ENCODE results near the gene MRPL9.
"Not testable (repeated sequence)": the region's sequence is repeated elsewhere in the genome, so short reads cannot be mapped to it uniquely, and the experiment has no call there.

The MRPL9 gene

DNA sequence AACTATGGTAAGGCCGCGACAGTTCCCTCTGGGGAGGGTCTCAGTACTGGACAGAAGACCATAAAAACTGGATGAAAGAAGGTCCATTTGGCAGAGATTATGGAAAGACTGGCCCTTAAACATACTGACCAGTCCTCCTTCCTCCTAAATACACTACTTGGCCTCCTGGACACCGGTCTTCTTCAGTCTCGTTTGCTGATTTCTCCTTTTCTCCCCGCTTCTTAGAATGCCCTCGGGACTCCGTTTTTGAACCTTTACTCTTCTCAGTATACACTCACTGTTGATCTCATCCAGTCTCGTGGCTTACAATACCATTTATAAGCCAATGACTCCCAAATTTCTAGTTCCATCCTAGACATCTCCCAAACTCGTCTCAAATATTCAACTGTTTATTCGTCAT, 694 bp upstream of the MRPL9 start:
- peak overlapping the region; percentile 91 for H3K4me3 ChIP-seq (ENCODE audit: low read depth, low read length)
- peak overlapping the region; percentile 28; the same call in 1 of the 2 replicates for H3K27ac ChIP-seq (ENCODE audit: low read depth, low read length)
- peak overlapping the region; percentile 89 for H3K9ac ChIP-seq (ENCODE audit: low read length)
- no peaks in the 10 kb centered on the region for H3K27me3 ChIP-seq (ENCODE audit: control insufficient read depth, insufficient read depth, low read length)
- H3K36me3 ChIP-seq (ENCODE audit: control insufficient read depth, insufficient read depth, low read length), result peaks cover 28% of the 10 kb centered on the region
- no peaks in the 10 kb centered on the region for H3K9me3 ChIP-seq (ENCODE audit: control insufficient read depth, insufficient read depth, low read depth, low read length)
- peaks cover 6% of the 10 kb centered on the region; the same call in 1 of the 2 replicates for H3K4me1 ChIP-seq (ENCODE audit: control insufficient read depth, insufficient read depth, low read length)

- peaks cover 48% of the 10 kb centered on the region for H3K36me3 ChIP-seq (ENCODE audit: control insufficient read depth, insufficient read depth, low read length)
Measured at GRCh38 chr1:151760597-151761385, 2.5 kb downstream of the MRPL9 start.

DNA sequence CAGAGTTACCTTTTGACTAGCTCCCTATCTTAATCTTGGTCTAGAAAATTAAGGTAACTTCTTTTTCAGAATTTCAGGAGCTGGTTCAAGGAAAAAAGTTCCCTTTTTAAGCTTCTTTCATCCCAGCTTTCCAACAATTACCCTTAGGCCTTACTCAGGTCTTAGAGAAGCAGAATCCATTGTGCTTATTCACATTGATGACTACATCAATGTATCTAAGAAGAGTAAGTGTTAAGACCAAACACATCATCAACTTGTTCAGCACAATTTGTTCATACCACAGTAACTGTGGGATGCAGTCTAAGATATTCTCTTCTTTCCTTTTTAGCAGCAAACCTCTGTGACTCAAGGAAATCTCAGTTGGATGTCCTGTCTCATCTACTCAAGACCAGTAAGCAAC, 4.1 kb downstream of the MRPL9 start:
- H3K27ac ChIP-seq (ENCODE audit: low read depth, low read length), result no peak overlapping the region
- H3K4me1 ChIP-seq (ENCODE audit: control insufficient read depth, insufficient read depth, low read length), result peaks cover 6% of the 10 kb centered on the region; the same call in 1 of the 2 replicates
- H3K4me3 ChIP-seq (ENCODE audit: low read depth, low read length), result no peak overlapping the region
- H3K27me3 ChIP-seq (ENCODE audit: control insufficient read depth, insufficient read depth, low read length), result no peaks in the 10 kb centered on the region
- no peak overlapping the region for H3K9ac ChIP-seq (ENCODE audit: low read length)
- no peaks in the 10 kb centered on the region for H3K9me3 ChIP-seq (ENCODE audit: control insufficient read depth, insufficient read depth, low read depth, low read length)
- H3K36me3 ChIP-seq (ENCODE audit: control insufficient read depth, insufficient read depth, low read length), result peaks cover 51% of the 10 kb centered on the region

More at GRCh38 chr1:151760597-151761385, 2.5 kb downstream of the MRPL9 start:
- Histone ChIP-seq H3K4me3 (ENCODE audit: low read depth, low read length) (no peak overlapping the region), H3K9me3 (ENCODE audit: control insufficient read depth, insufficient read depth, low read depth, low read length) (no peaks in the 10 kb centered on the region), H3K27ac (ENCODE audit: low read depth, low read length) (no peak overlapping the region), H3K4me1 (ENCODE audit: control insufficient read depth, insufficient read depth, low read length) (peaks cover 6% of the 10 kb centered on the region; the same call in 1 of the 2 replicates), H3K9ac (ENCODE audit: low read length) (no peak overlapping the region), H3K27me3 (ENCODE audit: control insufficient read depth, insufficient read depth, low read length) (no peaks in the 10 kb centered on the region)

DNA sequence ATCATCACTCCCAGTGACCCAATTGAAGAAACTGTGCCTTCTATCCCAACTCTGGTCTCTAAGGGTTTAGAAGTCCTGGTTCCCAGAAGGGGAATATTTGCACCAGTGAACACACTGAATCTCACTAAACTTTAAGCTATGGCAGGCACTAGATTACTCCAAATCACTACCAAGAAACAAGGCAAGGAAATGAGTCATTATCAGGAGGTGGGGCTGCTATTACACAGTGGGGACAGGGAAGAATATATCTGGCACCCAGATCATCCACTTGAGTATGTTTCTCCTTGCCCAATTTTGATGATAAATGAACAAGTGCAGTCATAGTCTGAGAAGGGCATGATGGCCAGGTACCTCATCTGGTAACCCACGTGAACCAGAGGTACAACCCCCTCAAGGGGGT, 7.0 kb downstream of the MRPL9 start:
- Histone ChIP-seq H3K4me3 (ENCODE audit: low read depth, low read length) (no peak overlapping the region), H3K27me3 (ENCODE audit: control insufficient read depth, insufficient read depth, low read length) (no peaks in the 10 kb centered on the region), H3K27ac (ENCODE audit: low read depth, low read length) (no peak overlapping the region), H3K9me3 (ENCODE audit: control insufficient read depth, insufficient read depth, low read depth, low read length) (no peaks in the 10 kb centered on the region), H3K9ac (ENCODE audit: low read length) (no peak overlapping the region), H3K4me1 (ENCODE audit: control insufficient read depth, insufficient read depth, low read length) (no peaks in the 10 kb centered on the region), H3K36me3 (ENCODE audit: control insufficient read depth, insufficient read depth, low read length) (peaks cover 42% of the 10 kb centered on the region)

DNA sequence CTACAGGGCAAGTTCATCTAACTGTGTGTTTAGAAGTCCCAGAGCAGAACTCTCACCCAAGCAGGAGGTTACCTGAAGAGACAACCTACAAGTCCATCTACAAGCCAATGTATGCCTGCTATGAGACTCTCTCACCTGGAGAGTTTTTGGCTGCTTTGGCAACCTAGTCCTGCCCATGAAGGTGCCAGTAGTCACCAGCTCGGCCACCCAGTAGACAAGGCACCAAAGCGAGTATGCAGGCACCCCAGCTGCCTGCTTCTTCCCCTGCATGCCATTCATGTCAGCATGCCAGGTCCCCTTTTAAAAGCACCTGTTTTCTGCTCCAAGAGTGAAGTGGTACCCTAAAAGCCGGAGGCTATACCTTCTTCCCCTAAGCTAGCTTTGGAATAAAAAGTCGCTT, 21.8 kb downstream of the MRPL9 start:
- Histone ChIP-seq H3K4me1 (ENCODE audit: control insufficient read depth, insufficient read depth, low read length) (no peaks in the 10 kb centered on the region), H3K36me3 (ENCODE audit: control insufficient read depth, insufficient read depth, low read length) (no peaks in the 10 kb centered on the region)

GRCh38 chr1:151739590-151740355, 23.5 kb downstream of the MRPL9 start:
- no peaks in the 10 kb centered on the region for H3K4me1 ChIP-seq (ENCODE audit: control insufficient read depth, insufficient read depth, low read length)
- no peak overlapping the region for H3K4me3 ChIP-seq (ENCODE audit: low read depth, low read length)
- H3K27ac ChIP-seq (ENCODE audit: low read depth, low read length), result no peak overlapping the region

More for the DNA sequence above, 21.8 kb downstream of the MRPL9 start:
- Histone ChIP-seq H3K27ac (ENCODE audit: low read depth, low read length) (no peak overlapping the region), H3K4me3 (ENCODE audit: low read depth, low read length) (no peak overlapping the region), H3K9ac (ENCODE audit: low read length) (no peak overlapping the region), H3K9me3 (ENCODE audit: control insufficient read depth, insufficient read depth, low read depth, low read length) (peaks cover 16% of the 10 kb centered on the region), H3K27me3 (ENCODE audit: control insufficient read depth, insufficient read depth, low read length) (no peaks in the 10 kb centered on the region; the same call in 1 of the 2 replicates)

DNA sequence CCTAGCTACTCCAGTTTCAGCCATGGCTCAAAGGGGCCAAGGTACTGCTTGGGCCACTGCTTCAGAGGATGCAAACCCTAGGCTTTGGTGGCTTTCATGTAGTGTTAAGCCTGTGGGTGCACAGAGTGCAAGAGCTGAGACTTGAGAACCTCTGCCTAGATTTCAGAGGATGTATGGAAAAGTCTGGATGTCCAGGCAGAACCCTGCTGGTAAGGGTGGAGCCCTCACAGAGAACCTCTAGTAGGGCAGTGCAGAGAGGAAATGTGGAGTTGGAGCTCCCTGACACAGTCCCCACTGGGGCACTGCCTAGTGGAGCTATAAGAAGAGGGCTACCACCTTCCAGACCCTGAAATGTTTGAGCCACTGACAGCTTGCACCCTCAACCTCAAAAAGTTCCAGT, 25.8 kb downstream of the MRPL9 start:
- H3K4me3 ChIP-seq (ENCODE audit: low read depth, low read length), result no peak overlapping the region
- no peak overlapping the region for H3K27ac ChIP-seq (ENCODE audit: low read depth, low read length)
- H3K36me3 ChIP-seq (ENCODE audit: control insufficient read depth, insufficient read depth, low read length), result no peaks in the 10 kb centered on the region
- no peaks in the 10 kb centered on the region; the same call in 1 of the 2 replicates for H3K27me3 ChIP-seq (ENCODE audit: control insufficient read depth, insufficient read depth, low read length)
- no peak overlapping the region for H3K9ac ChIP-seq (ENCODE audit: low read length)
- peaks cover 16% of the 10 kb centered on the region for H3K9me3 ChIP-seq (ENCODE audit: control insufficient read depth, insufficient read depth, low read depth, low read length)
- H3K4me1 ChIP-seq (ENCODE audit: control insufficient read depth, insufficient read depth, low read length), result no peaks in the 10 kb centered on the region

More at GRCh38 chr1:151739590-151740355, 23.5 kb downstream of the MRPL9 start:
- Histone ChIP-seq H3K27me3 (ENCODE audit: control insufficient read depth, insufficient read depth, low read length) (no peaks in the 10 kb centered on the region; the same call in 1 of the 2 replicates), H3K36me3 (ENCODE audit: control insufficient read depth, insufficient read depth, low read length) (no peaks in the 10 kb centered on the region), H3K9me3 (ENCODE audit: control insufficient read depth, insufficient read depth, low read depth, low read length) (peaks cover 16% of the 10 kb centered on the region), H3K9ac (ENCODE audit: low read length) (no peak overlapping the region)

GRCh38 chr1:151737026-151737425, 26.3 kb downstream of the MRPL9 start:
- Histone ChIP-seq H3K9ac (ENCODE audit: low read length) (no peak overlapping the region), H3K27me3 (ENCODE audit: control insufficient read depth, insufficient read depth, low read length) (no peaks in the 10 kb centered on the region; the same call in 1 of the 2 replicates), H3K9me3 (ENCODE audit: control insufficient read depth, insufficient read depth, low read depth, low read length) (peaks cover 16% of the 10 kb centered on the region), H3K36me3 (ENCODE audit: control insufficient read depth, insufficient read depth, low read length) (no peaks in the 10 kb centered on the region), H3K4me3 (ENCODE audit: low read depth, low read length) (no peak overlapping the region), H3K27ac (ENCODE audit: low read depth, low read length) (no peak overlapping the region), H3K4me1 (ENCODE audit: control insufficient read depth, insufficient read depth, low read length) (no peaks in the 10 kb centered on the region)

- H3K36me3 ChIP-seq (ENCODE audit: control insufficient read depth, insufficient read depth, low read length); H3K4me3 ChIP-seq (ENCODE audit: low read depth, low read length); H3K4me1 ChIP-seq (ENCODE audit: control insufficient read depth, insufficient read depth, low read length); H3K27ac ChIP-seq (ENCODE audit: low read depth, low read length); H3K27me3 ChIP-seq (ENCODE audit: control insufficient read depth, insufficient read depth, low read length); H3K9ac ChIP-seq (ENCODE audit: low read length): not testable (repeated sequence)
- H3K9me3 ChIP-seq (ENCODE audit: control insufficient read depth, insufficient read depth, low read depth, low read length), result peaks cover 16% of the 10 kb centered on the region
Measured at GRCh38 chr1:151733995-151734394, 29.3 kb downstream of the MRPL9 start.

DNA sequence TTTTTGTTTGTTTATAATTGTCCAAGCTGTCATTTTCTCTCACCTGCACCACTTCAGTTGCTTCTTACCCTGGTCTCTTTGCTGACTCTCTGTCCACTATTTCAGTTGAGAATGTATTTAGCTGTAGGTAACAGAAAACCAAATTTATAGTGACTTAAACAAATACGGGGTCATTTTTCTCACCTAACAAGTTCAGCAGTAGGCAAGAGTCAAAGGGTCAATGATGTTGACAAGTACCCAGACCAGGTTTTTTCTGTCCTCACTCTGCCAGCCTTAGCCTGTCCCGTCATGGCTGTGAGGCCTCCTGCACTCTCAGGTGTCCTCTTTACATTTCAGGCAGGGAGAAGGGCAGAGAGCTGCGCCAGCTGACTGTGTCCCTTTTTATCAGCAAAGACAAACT, 30.2 kb downstream of the MRPL9 start:
- Histone ChIP-seq H3K27me3 (ENCODE audit: control insufficient read depth, insufficient read depth, low read length) (0 out of 2 replicates have a peak, but pooled peaks cover under 1% of the 10 kb centered on the region), H3K9me3 (ENCODE audit: control insufficient read depth, insufficient read depth, low read depth, low read length) (peaks cover 12% of the 10 kb centered on the region), H3K27ac (ENCODE audit: low read depth, low read length) (no peak overlapping the region), H3K36me3 (ENCODE audit: control insufficient read depth, insufficient read depth, low read length) (no peaks in the 10 kb centered on the region), H3K4me3 (ENCODE audit: low read depth, low read length) (no peak overlapping the region), H3K9ac (ENCODE audit: low read length) (no peak overlapping the region), H3K4me1 (ENCODE audit: control insufficient read depth, insufficient read depth, low read length) (peaks cover 10% of the 10 kb centered on the region)

- Histone ChIP-seq H3K4me1 (ENCODE audit: control insufficient read depth, insufficient read depth, low read length) (peaks cover 13% of the 10 kb centered on the region), H3K9me3 (ENCODE audit: control insufficient read depth, insufficient read depth, low read depth, low read length) (no peaks in the 10 kb centered on the region), H3K27me3 (ENCODE audit: control insufficient read depth, insufficient read depth, low read length) (peaks cover 17% of the 10 kb centered on the region; the same call in 1 of the 2 replicates)
Measured at GRCh38 chr1:151729966-151730291, 33.4 kb downstream of the MRPL9 start.

More at GRCh38 chr1:151729966-151730291, 33.4 kb downstream of the MRPL9 start:
- Histone ChIP-seq H3K4me3 (ENCODE audit: low read depth, low read length) (no peak overlapping the region), H3K9ac (ENCODE audit: low read length) (no peak overlapping the region), H3K27ac (ENCODE audit: low read depth, low read length) (no peak overlapping the region), H3K36me3 (ENCODE audit: control insufficient read depth, insufficient read depth, low read length) (no peaks in the 10 kb centered on the region)

All from HUES6 (cell line).